Measurements from ENCODE around the gene FLG2.

FLG2 gene

GRCh38 chr1:152359906-152360305, at the start of gene FLG2:
FLG2 (minus strand) TSS chr1:152360006; CDS start chr1:152358884, 1,122 bp downstream.
- Histone ChIP-seq H3K9ac (ENCODE audit: low read length) (no peak within 1 kb of the TSS), H3K4me3 (ENCODE audit: low read length) (no peak within 1 kb of the TSS), H3K27me3 (ENCODE audit: control insufficient read depth, insufficient read depth, low read length) (no peaks in the 10 kb centered on the region), H3K9me3 (ENCODE audit: control insufficient read depth, low read depth, low read length) (peaks cover 79% of the 10 kb centered on the region), H3K4me1 (ENCODE audit: control insufficient read depth, low read depth, low read length) (no peaks in the 10 kb centered on the region), H3K36me3 (ENCODE audit: control insufficient read depth, low read depth, low read length) (no peaks in the 10 kb centered on the region), H3K27ac (ENCODE audit: low read length) (no peak within 1 kb of the TSS)

- H3K4me3 ChIP-seq (ENCODE audit: low read length) = no peak overlapping the region
- H3K27me3 ChIP-seq (ENCODE audit: control insufficient read depth, insufficient read depth, low read length) = no peaks in the 10 kb centered on the region
- peaks cover 64% of the 10 kb centered on the region for H3K9me3 ChIP-seq (ENCODE audit: control insufficient read depth, low read depth, low read length)
- no peak overlapping the region for H3K27ac ChIP-seq (ENCODE audit: low read length)
- no peak overlapping the region for H3K9ac ChIP-seq (ENCODE audit: low read length)
- H3K4me1 ChIP-seq (ENCODE audit: control insufficient read depth, low read depth, low read length) = no peaks in the 10 kb centered on the region
- H3K36me3 ChIP-seq (ENCODE audit: control insufficient read depth, low read depth, low read length) = no peaks in the 10 kb centered on the region
These were observed 48.9 kb upstream of the FLG2 start for GRCh38 chr1:152408664-152409063.

GRCh38 chr1:152398812-152399698, 39.2 kb upstream of the FLG2 start:
- no peak overlapping the region for H3K9ac ChIP-seq (ENCODE audit: low read length)

GRCh38 chr1:152397474-152397873, 37.7 kb upstream of the FLG2 start:
- no peak overlapping the region for H3K9ac ChIP-seq (ENCODE audit: low read length)

More at GRCh38 chr1:152398812-152399698, 39.2 kb upstream of the FLG2 start:
- Histone ChIP-seq H3K36me3 (ENCODE audit: control insufficient read depth, low read depth, low read length) (no peaks in the 10 kb centered on the region), H3K4me3 (ENCODE audit: low read length) (no peak overlapping the region), H3K27me3 (ENCODE audit: control insufficient read depth, insufficient read depth, low read length) (no peaks in the 10 kb centered on the region), H3K27ac (ENCODE audit: low read length) (no peak overlapping the region), H3K4me1 (ENCODE audit: control insufficient read depth, low read depth, low read length) (no peaks in the 10 kb centered on the region), H3K9me3 (ENCODE audit: control insufficient read depth, low read depth, low read length) (peaks cover 37% of the 10 kb centered on the region)

GRCh38 chr1:152394151-152394550, 34.3 kb upstream of the FLG2 start:
- no peak overlapping the region for H3K4me3 ChIP-seq (ENCODE audit: low read length)
- peaks cover 67% of the 10 kb centered on the region for H3K9me3 ChIP-seq (ENCODE audit: control insufficient read depth, low read depth, low read length)
- H3K36me3 ChIP-seq (ENCODE audit: control insufficient read depth, low read depth, low read length) = no peaks in the 10 kb centered on the region
- H3K4me1 ChIP-seq (ENCODE audit: control insufficient read depth, low read depth, low read length) = no peaks in the 10 kb centered on the region
- no peak overlapping the region for H3K9ac ChIP-seq (ENCODE audit: low read length)
- H3K27me3 ChIP-seq (ENCODE audit: control insufficient read depth, insufficient read depth, low read length) = no peaks in the 10 kb centered on the region
- no peak overlapping the region for H3K27ac ChIP-seq (ENCODE audit: low read length)

More at GRCh38 chr1:152397474-152397873, 37.7 kb upstream of the FLG2 start:
- H3K4me1 ChIP-seq (ENCODE audit: control insufficient read depth, low read depth, low read length) = no peaks in the 10 kb centered on the region
- no peak overlapping the region for H3K4me3 ChIP-seq (ENCODE audit: low read length)
- H3K36me3 ChIP-seq (ENCODE audit: control insufficient read depth, low read depth, low read length) = no peaks in the 10 kb centered on the region
- no peaks in the 10 kb centered on the region for H3K27me3 ChIP-seq (ENCODE audit: control insufficient read depth, insufficient read depth, low read length)
- peaks cover 48% of the 10 kb centered on the region for H3K9me3 ChIP-seq (ENCODE audit: control insufficient read depth, low read depth, low read length)
- no peak overlapping the region for H3K27ac ChIP-seq (ENCODE audit: low read length)

- Histone ChIP-seq H3K27me3 (ENCODE audit: control insufficient read depth, insufficient read depth, low read length) (no peaks in the 10 kb centered on the region), H3K4me3 (ENCODE audit: low read length) (no peak overlapping the region), H3K9me3 (ENCODE audit: control insufficient read depth, low read depth, low read length) (peaks cover 80% of the 10 kb centered on the region), H3K9ac (ENCODE audit: low read length) (no peak overlapping the region), H3K27ac (ENCODE audit: low read length) (no peak overlapping the region), H3K4me1 (ENCODE audit: control insufficient read depth, low read depth, low read length) (no peaks in the 10 kb centered on the region), H3K36me3 (ENCODE audit: control insufficient read depth, low read depth, low read length) (no peaks in the 10 kb centered on the region)
These were observed 33.1 kb upstream of the FLG2 start for GRCh38 chr1:152392909-152393308.

- H3K4me3 ChIP-seq (ENCODE audit: low read length) = no peak overlapping the region
- H3K4me1 ChIP-seq (ENCODE audit: control insufficient read depth, low read depth, low read length) = no peaks in the 10 kb centered on the region
- no peak overlapping the region for H3K27ac ChIP-seq (ENCODE audit: low read length)
- peaks cover 84% of the 10 kb centered on the region for H3K9me3 ChIP-seq (ENCODE audit: control insufficient read depth, low read depth, low read length)
- no peaks in the 10 kb centered on the region for H3K36me3 ChIP-seq (ENCODE audit: control insufficient read depth, low read depth, low read length)
- H3K9ac ChIP-seq (ENCODE audit: low read length) = no peak overlapping the region
- no peaks in the 10 kb centered on the region for H3K27me3 ChIP-seq (ENCODE audit: control insufficient read depth, insufficient read depth, low read length)
These were observed 29.1 kb upstream of the FLG2 start for GRCh38 chr1:152388889-152389288.

GRCh38 chr1:152386940-152387339, 27.1 kb upstream of the FLG2 start:
- Histone ChIP-seq H3K4me3 (ENCODE audit: low read length) (no peak overlapping the region), H3K36me3 (ENCODE audit: control insufficient read depth, low read depth, low read length) (no peaks in the 10 kb centered on the region), H3K27me3 (ENCODE audit: control insufficient read depth, insufficient read depth, low read length) (no peaks in the 10 kb centered on the region), H3K27ac (ENCODE audit: low read length) (no peak overlapping the region), H3K9ac (ENCODE audit: low read length) (no peak overlapping the region), H3K9me3 (ENCODE audit: control insufficient read depth, low read depth, low read length) (peaks cover 84% of the 10 kb centered on the region), H3K4me1 (ENCODE audit: control insufficient read depth, low read depth, low read length) (no peaks in the 10 kb centered on the region)

GRCh38 chr1:152380932-152381331, 21.1 kb upstream of the FLG2 start:
- H3K36me3 ChIP-seq (ENCODE audit: control insufficient read depth, low read depth, low read length) = no peaks in the 10 kb centered on the region
- peaks cover 72% of the 10 kb centered on the region for H3K9me3 ChIP-seq (ENCODE audit: control insufficient read depth, low read depth, low read length)
- H3K27me3 ChIP-seq (ENCODE audit: control insufficient read depth, insufficient read depth, low read length) = no peaks in the 10 kb centered on the region
- H3K27ac ChIP-seq (ENCODE audit: low read length) = no peak overlapping the region
- H3K4me3 ChIP-seq (ENCODE audit: low read length) = no peak overlapping the region
- H3K9ac ChIP-seq (ENCODE audit: low read length) = no peak overlapping the region
- H3K4me1 ChIP-seq (ENCODE audit: control insufficient read depth, low read depth, low read length) = no peaks in the 10 kb centered on the region

- Histone ChIP-seq H3K36me3 (ENCODE audit: control insufficient read depth, low read depth, low read length) (no peaks in the 10 kb centered on the region), H3K4me1 (ENCODE audit: control insufficient read depth, low read depth, low read length) (no peaks in the 10 kb centered on the region), H3K9me3 (ENCODE audit: control insufficient read depth, low read depth, low read length) (peaks cover 77% of the 10 kb centered on the region), H3K9ac (ENCODE audit: low read length) (no peak overlapping the region), H3K27me3 (ENCODE audit: control insufficient read depth, insufficient read depth, low read length) (no peaks in the 10 kb centered on the region), H3K27ac (ENCODE audit: low read length) (no peak overlapping the region), H3K4me3 (ENCODE audit: low read length) (no peak overlapping the region)
These were observed 14.6 kb upstream of the FLG2 start for GRCh38 chr1:152374451-152374850.

- peaks cover 82% of the 10 kb centered on the region for H3K9me3 ChIP-seq (ENCODE audit: control insufficient read depth, low read depth, low read length)
- H3K27me3 ChIP-seq (ENCODE audit: control insufficient read depth, insufficient read depth, low read length) = no peaks in the 10 kb centered on the region
- no peak overlapping the region for H3K4me3 ChIP-seq (ENCODE audit: low read length)
- no peaks in the 10 kb centered on the region for H3K4me1 ChIP-seq (ENCODE audit: control insufficient read depth, low read depth, low read length)
- no peak overlapping the region for H3K27ac ChIP-seq (ENCODE audit: low read length)
- no peaks in the 10 kb centered on the region for H3K36me3 ChIP-seq (ENCODE audit: control insufficient read depth, low read depth, low read length)
- H3K9ac ChIP-seq (ENCODE audit: low read length) = no peak overlapping the region
These were observed 12.9 kb upstream of the FLG2 start for GRCh38 chr1:152372672-152373071.

GRCh38 chr1:152367436-152367835, 7.6 kb upstream of the FLG2 start:
- H3K9ac ChIP-seq (ENCODE audit: low read length) = no peak overlapping the region
- no peaks in the 10 kb centered on the region for H3K27me3 ChIP-seq (ENCODE audit: control insufficient read depth, insufficient read depth, low read length)
- H3K4me3 ChIP-seq (ENCODE audit: low read length) = no peak overlapping the region
- H3K36me3 ChIP-seq (ENCODE audit: control insufficient read depth, low read depth, low read length) = no peaks in the 10 kb centered on the region
- peaks cover 83% of the 10 kb centered on the region for H3K9me3 ChIP-seq (ENCODE audit: control insufficient read depth, low read depth, low read length)
- no peak overlapping the region for H3K27ac ChIP-seq (ENCODE audit: low read length)
- no peaks in the 10 kb centered on the region for H3K4me1 ChIP-seq (ENCODE audit: control insufficient read depth, low read depth, low read length)

All from iPS-18a (cell line).